Measurements from ENCODE around the gene TEF.

TEF gene

DNA sequence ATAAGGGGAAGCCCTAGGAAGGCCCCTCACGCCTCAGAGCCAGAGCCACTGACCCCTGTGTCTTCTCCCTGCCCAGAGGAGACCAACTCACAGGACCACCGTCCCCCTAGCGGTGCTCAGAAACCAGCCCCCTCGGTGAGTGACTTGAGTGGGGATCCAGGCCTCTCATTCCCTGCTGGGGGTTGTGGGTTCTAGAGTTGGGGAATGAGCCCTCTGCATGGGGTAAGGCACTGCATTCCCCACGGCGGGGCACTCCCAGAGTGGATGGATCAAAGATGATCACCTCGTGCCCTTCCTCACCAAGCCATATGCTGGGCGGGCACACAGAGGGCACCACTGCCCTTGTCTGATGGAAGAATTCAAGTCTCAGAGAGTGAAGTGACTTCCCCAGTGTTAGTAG, 40.7 kb upstream of the TEF start:
- no peak for TF ChIP-seq CEBPB (IDR thresholded peaks at IDR 0.05)
- no peak for TF ChIP-seq TEAD4 (IDR thresholded peaks at IDR 0.05)
- no peak for TF ChIP-seq RAD21 (IDR thresholded peaks at IDR 0.05; ENCODE audit: low read depth)
- TF ChIP-seq, protein P1, sequence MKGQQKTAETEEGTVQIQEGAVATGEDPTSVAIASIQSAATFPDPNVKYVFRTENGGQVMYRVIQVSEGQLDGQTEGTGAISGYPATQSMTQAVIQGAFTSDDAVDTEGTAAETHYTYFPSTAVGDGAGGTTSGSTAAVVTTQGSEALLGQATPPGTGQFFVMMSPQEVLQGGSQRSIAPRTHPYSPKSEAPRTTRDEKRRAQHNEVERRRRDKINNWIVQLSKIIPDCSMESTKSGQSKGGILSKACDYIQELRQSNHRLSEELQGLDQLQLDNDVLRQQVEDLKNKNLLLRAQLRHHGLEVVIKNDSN (IDR thresholded peaks at IDR 0.05) = no peak
- TF ChIP-seq, protein P2, sequence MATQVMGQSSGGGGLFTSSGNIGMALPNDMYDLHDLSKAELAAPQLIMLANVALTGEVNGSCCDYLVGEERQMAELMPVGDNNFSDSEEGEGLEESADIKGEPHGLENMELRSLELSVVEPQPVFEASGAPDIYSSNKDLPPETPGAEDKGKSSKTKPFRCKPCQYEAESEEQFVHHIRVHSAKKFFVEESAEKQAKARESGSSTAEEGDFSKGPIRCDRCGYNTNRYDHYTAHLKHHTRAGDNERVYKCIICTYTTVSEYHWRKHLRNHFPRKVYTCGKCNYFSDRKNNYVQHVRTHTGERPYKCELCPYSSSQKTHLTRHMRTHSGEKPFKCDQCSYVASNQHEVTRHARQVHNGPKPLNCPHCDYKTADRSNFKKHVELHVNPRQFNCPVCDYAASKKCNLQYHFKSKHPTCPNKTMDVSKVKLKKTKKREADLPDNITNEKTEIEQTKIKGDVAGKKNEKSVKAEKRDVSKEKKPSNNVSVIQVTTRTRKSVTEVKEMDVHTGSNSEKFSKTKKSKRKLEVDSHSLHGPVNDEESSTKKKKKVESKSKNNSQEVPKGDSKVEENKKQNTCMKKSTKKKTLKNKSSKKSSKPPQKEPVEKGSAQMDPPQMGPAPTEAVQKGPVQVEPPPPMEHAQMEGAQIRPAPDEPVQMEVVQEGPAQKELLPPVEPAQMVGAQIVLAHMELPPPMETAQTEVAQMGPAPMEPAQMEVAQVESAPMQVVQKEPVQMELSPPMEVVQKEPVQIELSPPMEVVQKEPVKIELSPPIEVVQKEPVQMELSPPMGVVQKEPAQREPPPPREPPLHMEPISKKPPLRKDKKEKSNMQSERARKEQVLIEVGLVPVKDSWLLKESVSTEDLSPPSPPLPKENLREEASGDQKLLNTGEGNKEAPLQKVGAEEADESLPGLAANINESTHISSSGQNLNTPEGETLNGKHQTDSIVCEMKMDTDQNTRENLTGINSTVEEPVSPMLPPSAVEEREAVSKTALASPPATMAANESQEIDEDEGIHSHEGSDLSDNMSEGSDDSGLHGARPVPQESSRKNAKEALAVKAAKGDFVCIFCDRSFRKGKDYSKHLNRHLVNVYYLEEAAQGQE (IDR thresholded peaks at IDR 0.05; ENCODE audit: low read depth) = no peak
- no peak for TF ChIP-seq TAF1 (IDR thresholded peaks at IDR 0.05; ENCODE audit: low read depth)
- no peak for TF ChIP-seq EGR1 (IDR thresholded peaks at IDR 0.05)
- no peak for TF ChIP-seq ZBTB7A (IDR thresholded peaks at IDR 0.05; ENCODE audit: low read depth)
- no peak for TF ChIP-seq NFIC (IDR thresholded peaks at IDR 0.05)
- no peak for TF ChIP-seq YY1 (IDR thresholded peaks at IDR 0.05; ENCODE audit: low read depth)
- TF ChIP-seq CREB1 (IDR thresholded peaks at IDR 0.05; ENCODE audit: low read depth) = no peak
- TF ChIP-seq, protein P3, sequence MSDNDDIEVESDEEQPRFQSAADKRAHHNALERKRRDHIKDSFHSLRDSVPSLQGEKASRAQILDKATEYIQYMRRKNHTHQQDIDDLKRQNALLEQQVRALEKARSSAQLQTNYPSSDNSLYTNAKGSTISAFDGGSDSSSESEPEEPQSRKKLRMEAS (IDR thresholded peaks at IDR 0.05) = no peak
- TF ChIP-seq TCF12 (IDR thresholded peaks at IDR 0.05; ENCODE audit: low read depth) = no peak
- no peak for TF ChIP-seq FOXM1 (IDR thresholded peaks at IDR 0.05; ENCODE audit: borderline replicate concordance, low read depth)
- no peak for TF ChIP-seq EP300 (IDR thresholded peaks at IDR 0.05; ENCODE audit: borderline replicate concordance)

DNA sequence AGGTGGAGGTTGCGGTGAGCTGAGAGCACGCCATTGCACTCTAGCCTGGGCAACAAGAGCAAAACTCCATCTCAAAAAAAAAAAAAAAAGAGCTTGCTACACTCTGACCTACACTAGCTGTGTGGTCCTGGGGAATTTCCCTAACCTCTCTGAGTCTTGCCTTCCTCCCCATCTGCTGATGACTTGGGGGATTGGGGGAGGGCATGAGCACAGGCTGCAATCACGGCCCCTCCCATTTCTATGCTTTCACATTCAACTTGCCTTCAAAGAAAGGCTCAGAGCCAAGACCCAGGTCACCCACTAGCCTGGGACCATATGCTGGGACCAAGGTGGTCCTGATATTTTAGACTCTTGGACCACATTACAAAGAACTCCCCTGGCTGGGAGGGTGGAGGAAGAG, 39.8 kb upstream of the TEF start:
- TF ChIP-seq, protein P1 (IDR thresholded peaks at IDR 0.05) = no peak
- TF ChIP-seq RAD21 (IDR thresholded peaks at IDR 0.05; ENCODE audit: low read depth) (no peak), TAF1 (IDR thresholded peaks at IDR 0.05; ENCODE audit: low read depth) (no peak), YY1 (IDR thresholded peaks at IDR 0.05; ENCODE audit: low read depth) (no peak), FOXM1 (IDR thresholded peaks at IDR 0.05; ENCODE audit: borderline replicate concordance, low read depth) (no peak), CEBPB (IDR thresholded peaks at IDR 0.05) (no peak), TEAD4 (IDR thresholded peaks at IDR 0.05) (no peak), ZBTB7A (IDR thresholded peaks at IDR 0.05; ENCODE audit: low read depth) (no peak), EP300 (IDR thresholded peaks at IDR 0.05; ENCODE audit: borderline replicate concordance) (no peak), CREB1 (IDR thresholded peaks at IDR 0.05; ENCODE audit: low read depth) (no peak), TCF12 (IDR thresholded peaks at IDR 0.05; ENCODE audit: low read depth) (no peak), EGR1 (IDR thresholded peaks at IDR 0.05) (no peak), NFIC (IDR thresholded peaks at IDR 0.05) (no peak)
- TF ChIP-seq, protein P2 (IDR thresholded peaks at IDR 0.05; ENCODE audit: low read depth) = no peak
- TF ChIP-seq, protein P3 (IDR thresholded peaks at IDR 0.05) = no peak

DNA sequence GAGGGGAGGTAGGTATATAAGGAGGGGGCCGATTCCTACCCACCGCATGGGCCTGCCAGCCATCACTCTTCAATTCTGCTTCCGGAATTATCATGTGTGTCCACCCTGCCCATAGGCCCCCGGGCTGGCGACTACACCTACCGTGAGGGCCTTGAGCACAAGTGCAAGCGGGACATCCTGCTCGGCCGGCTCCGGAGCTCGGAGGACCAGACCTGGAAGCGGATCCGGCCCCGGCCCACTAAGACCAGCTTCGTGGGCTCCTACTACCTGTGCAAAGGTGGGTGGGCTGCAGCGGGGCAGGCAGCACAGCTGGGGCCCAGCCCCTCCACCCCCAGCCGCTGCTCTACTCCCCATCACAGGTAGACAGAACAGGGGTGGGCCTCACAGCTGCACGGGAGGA, 38.4 kb upstream of the TEF start:
- no peak for TF ChIP-seq EP300 (IDR thresholded peaks at IDR 0.05; ENCODE audit: borderline replicate concordance)

DNA sequence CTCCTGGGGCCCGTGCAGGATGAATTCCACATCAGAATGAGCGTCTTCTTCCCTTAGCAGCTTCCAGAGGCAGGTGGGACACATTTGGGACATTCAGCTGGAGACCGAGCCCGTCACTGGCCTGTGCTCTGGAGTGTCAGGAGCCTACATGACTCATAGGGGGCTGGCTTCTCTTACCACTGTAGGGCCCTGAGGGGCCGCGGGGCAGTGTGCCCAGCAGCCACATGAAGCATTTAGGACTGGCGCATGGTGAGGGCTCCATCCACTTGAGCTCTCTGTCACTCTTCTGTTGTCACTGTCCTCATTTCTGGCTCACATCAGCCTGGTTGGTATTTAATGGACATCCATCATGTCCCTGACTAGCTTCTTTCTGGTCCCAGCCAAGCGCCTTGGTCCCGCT, 38.0 kb upstream of the TEF start:
- TF ChIP-seq TEAD4 (IDR thresholded peaks at IDR 0.05) = no peak
- TF ChIP-seq CREB1 (IDR thresholded peaks at IDR 0.05; ENCODE audit: low read depth) = no peak
- no peak for TF ChIP-seq TCF12 (IDR thresholded peaks at IDR 0.05; ENCODE audit: low read depth)
- no peak for TF ChIP-seq FOXM1 (IDR thresholded peaks at IDR 0.05; ENCODE audit: borderline replicate concordance, low read depth)
- no peak for TF ChIP-seq EGR1 (IDR thresholded peaks at IDR 0.05)

DNA sequence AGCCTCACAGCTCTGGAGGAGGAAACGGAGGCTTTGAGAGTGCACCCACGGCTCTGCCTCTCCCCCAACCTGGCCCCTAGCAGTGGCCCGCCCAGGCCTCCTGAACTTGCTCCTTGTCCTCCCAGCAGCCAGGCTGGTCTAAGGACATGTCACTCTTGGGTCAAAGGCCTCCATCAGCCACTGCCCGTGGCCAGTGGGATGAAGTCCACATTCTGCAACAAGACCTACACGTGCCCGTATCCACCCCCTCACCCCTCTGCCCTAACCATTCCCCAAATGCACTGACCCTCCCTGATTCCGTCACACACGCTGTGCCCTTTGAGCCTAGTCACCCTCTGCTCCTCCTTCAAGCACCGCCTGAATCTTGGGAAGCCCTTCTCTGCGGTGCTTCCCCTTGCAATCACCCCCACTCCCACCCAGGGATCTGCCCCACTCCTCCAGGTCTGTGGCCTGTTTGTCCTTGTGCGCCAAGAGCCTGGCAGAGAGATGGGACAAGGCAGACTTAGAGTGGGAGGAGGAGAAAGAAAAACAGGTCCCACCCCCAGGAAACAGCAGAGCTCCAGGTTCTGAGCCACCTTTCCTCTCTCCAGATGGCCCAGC, 37.5 kb upstream of the TEF start:
- TF ChIP-seq TCF12 (IDR thresholded peaks at IDR 0.05; ENCODE audit: low read depth) (no peak), YY1 (IDR thresholded peaks at IDR 0.05; ENCODE audit: low read depth) (no peak), ZBTB7A (IDR thresholded peaks at IDR 0.05; ENCODE audit: low read depth) (no peak), TAF1 (IDR thresholded peaks at IDR 0.05; ENCODE audit: low read depth) (no peak), FOXM1 (IDR thresholded peaks at IDR 0.05; ENCODE audit: borderline replicate concordance, low read depth) (no peak), NFIC (IDR thresholded peaks at IDR 0.05) (no peak), EGR1 (IDR thresholded peaks at IDR 0.05) (no peak), EP300 (IDR thresholded peaks at IDR 0.05; ENCODE audit: borderline replicate concordance) (no peak), RAD21 (IDR thresholded peaks at IDR 0.05; ENCODE audit: low read depth) (no peak)
- TF ChIP-seq, protein P2 (IDR thresholded peaks at IDR 0.05; ENCODE audit: low read depth) = no peak
- TF ChIP-seq, protein P3 (IDR thresholded peaks at IDR 0.05) = no peak
- TF ChIP-seq, protein P1 (IDR thresholded peaks at IDR 0.05) = no peak

All from Ishikawa (cell line).